Endodermal cell (in vitro differentiated cells): Measurements from ENCODE around the gene KIF16B. TPM values are rescaled to one million over a fixed set of nuclear protein-coding genes. Genes with fewer than 3 reads are reported as not detected.

Experiments used
- DNase-seq: peaks from one replicate; pipeline ENCODE4 v3.0.0-alpha.2; 2017
- H3K27ac ChIP-seq: 2 replicates; pipeline ENCODE4 v1.5.1; 2013; ENCODE audit warnings: mild to moderate bottlenecking, low read depth, low read length, moderate library complexity
- H3K27me3 ChIP-seq: 2 replicates; pipeline ENCODE4 v1.6.1; 2013; ENCODE audit warnings: mild to moderate bottlenecking, low read length, moderate library complexity; ENCODE audit not compliant: insufficient read depth, control insufficient read depth, poor library complexity, severe bottlenecking
- H3K36me3 ChIP-seq: 2 replicates; pipeline ENCODE4 v1.7.0; 2013; ENCODE audit warnings: mild to moderate bottlenecking, low read length, moderate library complexity; ENCODE audit not compliant: control insufficient read depth, insufficient read depth
- H3K4me1 ChIP-seq: one replicate; pipeline ENCODE4 v1.7.0; 2013; ENCODE audit warnings: low read length; ENCODE audit not compliant: control insufficient read depth, insufficient read depth
- H3K4me3 ChIP-seq: 2 replicates; pipeline ENCODE4 v1.5.1; 2013; ENCODE audit warnings: mild to moderate bottlenecking, low read length, moderate library complexity
- H3K9ac ChIP-seq: 2 replicates; pipeline ENCODE4 v1.6.1; 2013; ENCODE audit warnings: mild to moderate bottlenecking, low read length, moderate library complexity; ENCODE audit not compliant: poor library complexity, severe bottlenecking; ENCODE audit errors: extremely low read depth
- H3K9me3 ChIP-seq: 2 replicates; pipeline ENCODE4 v1.6.1; 2013; ENCODE audit warnings: mild to moderate bottlenecking, low read length, moderate library complexity; ENCODE audit not compliant: control insufficient read depth
- H3K27ac Mint-ChIP-seq: 2 replicates; pipeline ENCODE4 v1.8.0; 2020; ENCODE audit warnings: mixed read lengths
- H3K27me3 Mint-ChIP-seq: 2 replicates; pipeline ENCODE4 v1.8.0; 2021; ENCODE audit warnings: mild to moderate bottlenecking, mixed read lengths; ENCODE audit not compliant: insufficient read depth
- H3K36me3 Mint-ChIP-seq: 2 replicates; pipeline ENCODE4 v1.8.0; 2020; ENCODE audit warnings: low read depth, mixed read lengths
- H3K4me1 Mint-ChIP-seq: 2 replicates; pipeline ENCODE4 v1.8.0; 2020; ENCODE audit warnings: mixed read lengths
- H3K4me3 Mint-ChIP-seq: 2 replicates; pipeline ENCODE4 v1.8.0; 2020; ENCODE audit warnings: mild to moderate bottlenecking, moderate library complexity, mixed read lengths
- H3K9me3 Mint-ChIP-seq: 2 replicates; pipeline ENCODE4 v1.8.0; 2020; ENCODE audit warnings: mild to moderate bottlenecking, mixed read lengths
- WGBS, 2 experiments: methylation state at CpG; one replicate each; pipeline versions ENCODE4 v1.1.5 to v1.1.7; 2013; ENCODE audit warnings: missing lambda C conversion rate in 2 of 2, mixed read lengths in 1 of 2; ENCODE audit not compliant: insufficient coverage in 1 of 2, insufficient read length in 1 of 2; 5-methylcytosine and 5-hydroxymethylcytosine counted together
- total RNA-seq, 2 donors: library from RNA; stranded (reverse); fragmentation: NEBNext Ultra II Directional in 1 of 2; extraction: Animal tissue kit (Norgen Biotek cat#: 25700) in 1 of 2; gene quantifications; 2 replicates in 1 of 2; 3 replicates in 1 of 2; pipeline ENCODE4 v1.2.1, GENCODE V29; 2021
- TF ChIP-seq, protein P1 (sequence below): fragments of 200-600 bp; sonication (generic); conservative IDR thresholded peaks from 2 replicates; pipeline ENCODE4 v1.5.0; 2021; ENCODE audit warnings: antibody characterized with exemption, mild to moderate bottlenecking

The KIF16B gene
- total RNA-seq, 2 donors from 2014 or later, result 17.3 to 18.8 TPM

DNA sequence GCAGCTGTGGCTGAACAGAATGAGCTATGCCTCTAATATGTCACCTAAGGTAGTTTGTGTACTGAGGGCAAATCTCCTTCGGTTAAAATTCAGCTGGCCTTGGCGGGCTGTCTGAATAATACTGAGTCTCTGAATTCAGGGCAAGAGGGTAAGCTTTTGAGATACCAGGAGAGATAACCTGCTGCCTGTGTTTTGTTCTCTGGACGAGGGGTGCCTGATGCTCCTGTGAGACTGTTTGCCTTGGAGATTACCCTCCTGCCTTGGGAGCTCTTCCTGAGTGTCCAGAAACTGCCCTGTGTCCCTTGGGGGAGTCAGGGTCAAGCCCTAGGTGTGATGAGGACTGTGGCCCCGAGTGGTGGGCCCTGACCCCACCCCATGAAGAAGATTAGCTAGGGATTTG is 282.9 kb downstream of the KIF16B start:
- Mint-ChIP-seq H3K27me3 (no peaks in the 10 kb centered on the region), H3K36me3 (no peaks in the 10 kb centered on the region), H3K9me3 (no peaks in the 10 kb centered on the region), H3K4me3 (no peak overlapping the region), H3K4me1 (peaks cover 24% of the 10 kb centered on the region), H3K27ac (peak overlapping the region; percentile 83)
- Histone ChIP-seq H3K4me3 (peak overlapping the region; percentile 48), H3K9ac (no peak overlapping the region), H3K36me3 (no peaks in the 10 kb centered on the region), H3K9me3 (no peaks in the 10 kb centered on the region), H3K27me3 (no peaks in the 10 kb centered on the region), H3K4me1 (peaks cover 14% of the 10 kb centered on the region), H3K27ac (no peak overlapping the region)
- TF ChIP-seq, protein P1, sequence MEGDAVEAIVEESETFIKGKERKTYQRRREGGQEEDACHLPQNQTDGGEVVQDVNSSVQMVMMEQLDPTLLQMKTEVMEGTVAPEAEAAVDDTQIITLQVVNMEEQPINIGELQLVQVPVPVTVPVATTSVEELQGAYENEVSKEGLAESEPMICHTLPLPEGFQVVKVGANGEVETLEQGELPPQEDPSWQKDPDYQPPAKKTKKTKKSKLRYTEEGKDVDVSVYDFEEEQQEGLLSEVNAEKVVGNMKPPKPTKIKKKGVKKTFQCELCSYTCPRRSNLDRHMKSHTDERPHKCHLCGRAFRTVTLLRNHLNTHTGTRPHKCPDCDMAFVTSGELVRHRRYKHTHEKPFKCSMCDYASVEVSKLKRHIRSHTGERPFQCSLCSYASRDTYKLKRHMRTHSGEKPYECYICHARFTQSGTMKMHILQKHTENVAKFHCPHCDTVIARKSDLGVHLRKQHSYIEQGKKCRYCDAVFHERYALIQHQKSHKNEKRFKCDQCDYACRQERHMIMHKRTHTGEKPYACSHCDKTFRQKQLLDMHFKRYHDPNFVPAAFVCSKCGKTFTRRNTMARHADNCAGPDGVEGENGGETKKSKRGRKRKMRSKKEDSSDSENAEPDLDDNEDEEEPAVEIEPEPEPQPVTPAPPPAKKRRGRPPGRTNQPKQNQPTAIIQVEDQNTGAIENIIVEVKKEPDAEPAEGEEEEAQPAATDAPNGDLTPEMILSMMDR, result no peak
- peak; percentile 62 for DNase-seq
- WGBS, 2 experiments, result 38 to 83% methylated on average over 1 to 4 of the region's 4 CpGs

DNA sequence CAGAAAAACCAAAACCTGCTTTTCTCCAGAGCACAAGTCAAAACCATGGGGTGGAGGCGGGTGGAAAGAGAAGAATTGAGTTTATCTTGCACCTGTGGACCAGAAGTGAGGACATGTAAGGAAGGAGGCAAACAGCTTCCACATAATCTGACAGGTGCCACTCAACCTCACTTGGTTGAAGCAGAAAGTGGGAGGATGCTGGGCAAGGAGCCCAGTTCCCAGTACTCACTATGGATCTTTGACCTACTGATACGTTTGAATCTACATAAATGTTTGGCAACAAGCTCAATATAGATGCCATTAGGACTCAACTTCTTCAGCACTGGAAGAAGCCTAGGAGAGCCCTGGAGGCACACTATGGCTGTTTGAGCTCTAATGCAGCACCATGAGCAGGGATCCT is 285.5 kb downstream of the KIF16B start:
- 83 to 96% methylated on average over 1 to 2 of the region's 2 CpGs for WGBS, 2 experiments
- H3K9me3 Mint-ChIP-seq, result peaks cover 5% of the 10 kb centered on the region
- H3K9ac ChIP-seq, result no peak overlapping the region
- no peak overlapping the region for H3K4me3 ChIP-seq
- H3K36me3 ChIP-seq, result no peaks in the 10 kb centered on the region
- no peak overlapping the region for H3K27ac ChIP-seq
- no peak overlapping the region for H3K27ac Mint-ChIP-seq
- peaks cover 37% of the 10 kb centered on the region for H3K4me1 Mint-ChIP-seq
- H3K27me3 Mint-ChIP-seq, result no peaks in the 10 kb centered on the region
- H3K36me3 Mint-ChIP-seq, result peaks cover 5% of the 10 kb centered on the region
- H3K27me3 ChIP-seq, result no peaks in the 10 kb centered on the region
- H3K4me3 Mint-ChIP-seq, result no peak overlapping the region
- TF ChIP-seq, protein P1, result no peak
- peaks cover 21% of the 10 kb centered on the region for H3K4me1 ChIP-seq
- no peaks in the 10 kb centered on the region for H3K9me3 ChIP-seq
- DNase-seq, result no peak

DNA sequence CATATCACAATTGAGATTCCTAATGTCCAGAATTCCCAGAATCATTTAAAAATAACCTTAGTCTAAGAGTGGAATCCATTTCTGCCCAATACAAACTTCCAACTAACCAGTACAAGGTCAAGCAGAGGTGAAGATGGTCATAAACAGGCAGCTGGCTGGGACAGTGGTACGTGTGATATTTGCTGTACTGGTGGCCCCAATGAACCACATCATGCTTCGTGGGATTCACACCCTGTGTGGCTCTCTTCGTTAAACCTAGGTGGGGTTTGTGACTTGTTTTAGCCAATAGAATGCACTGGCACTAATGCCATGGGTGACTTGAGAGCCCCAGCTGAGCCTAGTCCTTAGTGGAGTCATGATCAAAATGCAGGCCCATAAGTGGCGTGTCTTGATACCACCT is 286.6 kb downstream of the KIF16B start:
- Mint-ChIP-seq H3K9me3 (peaks cover 5% of the 10 kb centered on the region), H3K27ac (no peak overlapping the region), H3K36me3 (peaks cover 10% of the 10 kb centered on the region), H3K27me3 (no peaks in the 10 kb centered on the region), H3K4me1 (peaks cover 36% of the 10 kb centered on the region), H3K4me3 (no peak overlapping the region)
- H3K4me1 ChIP-seq, result peaks cover 21% of the 10 kb centered on the region
- no peaks in the 10 kb centered on the region for H3K27me3 ChIP-seq
- TF ChIP-seq, protein P1, result no peak
- H3K27ac ChIP-seq, result no peak overlapping the region
- no peak for DNase-seq
- H3K4me3 ChIP-seq, result no peak overlapping the region
- whole genome bisulfite sequencing, 2 experiments, result 70 to 89% methylated on average over 3 to 4 of the region's 4 CpGs
- H3K9ac ChIP-seq, result no peak overlapping the region
- H3K36me3 ChIP-seq, result no peaks in the 10 kb centered on the region
- H3K9me3 ChIP-seq, result no peaks in the 10 kb centered on the region
